Cerebellar nuclear complex (tissue), 1 donor: ENCODE measurements around the gene NPTX1.
"Not testable (repeated sequence)": the region's sequence is repeated elsewhere in the genome, so short reads cannot be mapped to it uniquely, and the experiment has no call there.

Experiments used
- DNase-seq, 2 experiments: peaks; one replicate each; lab custom pipeline; 2025; lab: John Stamatoyannopoulos, UW

The NPTX1 gene, protein sequence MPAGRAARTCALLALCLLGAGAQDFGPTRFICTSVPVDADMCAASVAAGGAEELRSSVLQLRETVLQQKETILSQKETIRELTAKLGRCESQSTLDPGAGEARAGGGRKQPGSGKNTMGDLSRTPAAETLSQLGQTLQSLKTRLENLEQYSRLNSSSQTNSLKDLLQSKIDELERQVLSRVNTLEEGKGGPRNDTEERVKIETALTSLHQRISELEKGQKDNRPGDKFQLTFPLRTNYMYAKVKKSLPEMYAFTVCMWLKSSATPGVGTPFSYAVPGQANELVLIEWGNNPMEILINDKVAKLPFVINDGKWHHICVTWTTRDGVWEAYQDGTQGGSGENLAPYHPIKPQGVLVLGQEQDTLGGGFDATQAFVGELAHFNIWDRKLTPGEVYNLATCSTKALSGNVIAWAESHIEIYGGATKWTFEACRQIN

DNA sequence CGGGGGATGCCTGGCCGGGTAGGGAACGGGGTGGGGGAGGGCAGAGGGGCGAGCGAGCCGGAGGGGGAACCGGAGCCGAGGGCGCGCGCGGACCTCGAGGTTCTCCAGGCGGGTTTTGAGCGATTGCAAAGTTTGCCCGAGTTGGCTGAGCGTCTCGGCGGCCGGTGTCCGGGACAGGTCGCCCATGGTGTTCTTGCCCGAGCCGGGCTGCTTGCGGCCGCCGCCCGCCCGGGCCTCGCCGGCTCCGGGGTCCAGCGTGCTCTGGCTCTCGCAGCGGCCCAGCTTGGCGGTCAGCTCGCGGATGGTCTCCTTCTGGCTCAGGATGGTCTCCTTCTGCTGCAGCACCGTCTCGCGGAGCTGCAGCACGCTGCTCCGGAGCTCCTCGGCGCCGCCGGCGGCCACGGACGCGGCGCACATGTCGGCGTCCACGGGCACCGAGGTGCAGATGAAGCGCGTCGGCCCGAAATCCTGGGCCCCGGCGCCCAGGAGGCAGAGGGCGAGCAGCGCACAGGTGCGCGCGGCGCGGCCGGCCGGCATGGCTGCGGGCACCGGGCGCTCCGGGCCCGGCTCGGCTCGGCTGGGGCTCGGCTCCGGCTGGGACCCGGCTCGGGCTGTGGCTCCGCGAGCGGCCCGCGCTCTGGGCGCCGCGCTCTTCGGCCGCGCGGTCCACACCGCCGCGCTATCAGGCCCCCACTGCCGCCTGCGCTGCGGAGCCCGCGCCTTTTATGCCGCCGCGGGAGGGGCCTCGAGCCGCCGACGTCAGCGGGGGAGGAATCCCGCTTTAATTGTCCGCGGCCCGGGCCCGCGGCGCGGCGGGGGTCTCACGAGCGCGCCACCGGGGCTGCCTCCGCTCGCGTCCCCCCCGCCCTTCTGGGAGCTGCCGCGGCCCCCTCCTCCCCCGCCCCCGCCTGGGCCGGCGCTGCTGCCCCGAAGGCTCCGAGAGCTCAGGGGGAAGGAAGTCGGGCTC is at the start of gene NPTX1:
Gene NPTX1 (minus strand): TSS at position 698 of the 967 bp plus-strand sequence. CDS start 161 bp downstream, at position 537.
- DNase-seq = peak in 1 of 2 experiments; percentile 41

DNA sequence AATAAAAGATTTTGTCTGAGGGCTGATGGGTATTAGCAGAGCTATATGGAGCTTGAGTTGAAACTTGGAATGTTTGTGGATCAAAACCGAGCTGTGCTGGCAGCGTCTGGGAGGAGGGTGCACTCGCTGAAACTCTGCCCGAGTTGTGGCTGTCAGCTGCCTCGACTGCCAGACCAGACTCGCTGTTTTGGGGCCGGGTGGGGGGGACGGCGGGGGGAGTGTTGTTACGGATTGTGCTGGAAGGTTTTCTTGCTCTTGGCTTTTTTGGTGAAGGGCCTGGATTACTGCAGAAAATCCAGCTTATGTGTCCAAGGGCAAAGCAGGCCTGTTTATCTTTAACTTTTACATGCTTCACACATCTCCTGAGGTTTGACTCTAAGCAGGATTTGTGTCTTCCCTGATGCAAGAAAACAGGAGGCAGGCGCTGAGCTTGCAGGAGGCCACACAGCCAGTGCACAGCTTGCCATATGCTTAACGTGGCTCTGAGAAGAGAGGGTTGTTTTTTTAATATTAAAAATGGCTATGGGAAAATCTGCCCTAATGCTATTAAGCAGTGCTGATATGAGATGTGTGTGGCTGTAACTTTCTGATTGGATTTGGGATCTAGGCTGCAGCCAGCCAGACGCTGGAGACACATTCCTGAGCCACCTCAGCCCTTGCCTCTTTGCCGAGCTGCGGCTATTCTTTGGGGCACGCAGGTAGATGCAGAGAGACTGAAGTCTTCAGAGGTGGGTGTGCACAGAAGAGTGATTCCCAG is 47.7 kb upstream of the NPTX1 start:
- DNase-seq = no peak

- no peak for DNase-seq
These were observed 46.8 kb upstream of the NPTX1 start for GRCh38 chr17:80523054-80523744.

GRCh38 chr17:80520810-80521455 is 44.5 kb upstream of the NPTX1 start:
- DNase-seq = no peak

DNA sequence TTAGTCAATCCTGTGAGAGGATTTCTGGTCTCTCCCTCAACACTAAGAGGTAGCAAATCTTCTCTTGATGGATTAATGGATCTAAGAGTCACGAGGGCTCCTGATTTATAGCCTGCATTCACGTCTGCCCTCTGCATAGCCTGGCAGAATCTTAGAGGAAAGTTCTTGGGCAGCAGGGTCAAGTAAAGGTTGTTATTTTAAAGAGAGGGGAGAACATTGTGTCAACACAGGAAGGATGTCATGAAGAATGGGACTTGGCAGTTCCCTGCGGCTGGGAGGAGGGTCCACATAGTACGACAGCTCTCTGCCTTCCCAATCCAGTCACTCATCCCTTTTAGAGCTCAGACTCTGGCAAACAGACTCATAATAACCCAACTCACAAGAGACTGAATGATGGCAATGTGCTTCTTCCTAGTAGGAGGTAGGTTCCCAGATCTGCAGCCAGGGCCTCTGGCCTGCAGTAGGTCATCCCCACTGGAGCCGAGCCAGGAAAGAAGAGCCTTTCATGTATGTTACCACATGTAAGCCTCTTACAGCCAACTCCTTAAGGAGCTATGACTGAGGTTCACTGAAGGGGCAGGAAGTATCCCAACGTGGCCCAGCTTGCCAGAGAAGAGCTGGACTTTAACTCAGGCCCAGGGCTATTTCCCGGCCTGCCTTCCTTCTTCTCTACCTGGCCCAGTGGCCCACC is 42.8 kb upstream of the NPTX1 start:
- DNase-seq = no peak

GRCh38 chr17:80518392-80518791 is 42.0 kb upstream of the NPTX1 start:
- DNase-seq = no peak

DNA sequence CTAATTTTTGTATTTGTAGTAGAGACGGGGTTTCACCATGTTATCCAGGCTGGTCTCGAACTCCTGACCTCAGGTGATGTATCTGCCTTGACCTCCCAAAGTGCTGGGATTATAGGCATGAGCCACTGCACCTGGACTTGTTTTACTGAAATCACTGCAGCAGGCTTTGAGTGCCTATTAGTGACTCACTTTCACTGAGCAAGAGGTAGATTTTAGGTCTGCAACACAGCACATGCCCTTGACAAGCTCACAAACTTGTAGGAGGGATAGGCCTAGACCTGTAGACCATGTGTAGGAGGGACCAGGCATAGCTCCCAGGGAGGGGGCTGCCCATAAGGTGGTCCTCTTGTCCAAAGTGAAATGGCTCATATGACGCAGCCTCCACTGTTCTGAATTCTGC is 41.2 kb upstream of the NPTX1 start:
- no peak for DNase-seq

DNA sequence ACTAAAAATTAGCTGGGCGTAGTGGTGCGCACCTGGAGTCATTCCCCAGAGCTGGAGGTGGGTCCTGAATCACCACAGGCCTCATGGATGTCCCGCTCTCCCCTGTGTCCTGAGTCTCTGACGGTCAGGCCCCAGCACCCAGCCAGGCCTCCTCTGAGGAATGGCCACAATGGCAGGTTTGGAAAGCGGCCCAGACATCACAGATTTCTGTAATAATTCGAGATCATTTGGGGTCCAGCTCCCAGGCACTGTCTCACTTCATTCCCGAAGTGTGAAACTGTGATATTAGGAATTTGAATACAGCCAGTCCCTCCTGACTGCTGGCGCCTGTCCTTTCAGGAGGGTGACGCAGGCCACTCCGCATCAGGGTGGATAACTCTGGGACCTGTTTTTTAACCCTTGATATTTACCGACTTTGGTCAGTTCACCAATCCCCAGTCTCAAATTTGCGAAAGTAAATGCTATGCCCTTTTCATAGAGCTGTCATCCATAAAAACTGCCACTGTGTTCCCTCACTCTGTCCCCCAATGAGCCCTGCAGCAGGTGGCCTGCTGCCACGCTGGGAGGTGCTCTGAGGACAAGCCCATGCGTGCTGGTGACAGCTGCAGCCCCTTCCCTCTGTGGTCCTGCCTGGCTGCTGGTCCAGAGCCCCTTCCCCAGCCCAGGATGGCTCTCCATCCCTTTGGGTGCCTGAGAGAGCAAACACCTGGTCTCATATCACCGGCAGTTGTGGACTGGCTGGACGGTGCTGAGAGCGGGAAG is 39.9 kb upstream of the NPTX1 start:
- no peak for DNase-seq

DNA sequence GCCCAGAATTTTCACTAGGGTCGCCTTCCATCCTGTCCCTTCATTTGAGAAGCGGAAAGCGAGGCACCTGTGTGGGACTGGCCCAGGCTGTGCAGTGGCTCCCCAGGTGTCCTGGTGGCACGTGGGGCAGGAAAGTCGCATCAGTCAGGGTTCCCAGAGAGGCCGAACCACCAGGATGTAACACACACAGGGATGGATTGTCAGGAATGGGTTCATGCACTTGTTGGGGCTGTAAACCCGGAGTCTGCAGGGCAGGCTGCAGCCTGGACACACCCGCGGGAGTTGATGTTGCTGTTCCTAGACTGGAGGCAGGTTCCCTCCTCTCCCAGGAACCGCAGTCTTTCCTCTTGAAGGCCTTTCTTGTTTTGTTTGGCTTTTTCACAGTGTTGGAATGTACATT is 37.5 kb upstream of the NPTX1 start:
- no peak for DNase-seq

DNA sequence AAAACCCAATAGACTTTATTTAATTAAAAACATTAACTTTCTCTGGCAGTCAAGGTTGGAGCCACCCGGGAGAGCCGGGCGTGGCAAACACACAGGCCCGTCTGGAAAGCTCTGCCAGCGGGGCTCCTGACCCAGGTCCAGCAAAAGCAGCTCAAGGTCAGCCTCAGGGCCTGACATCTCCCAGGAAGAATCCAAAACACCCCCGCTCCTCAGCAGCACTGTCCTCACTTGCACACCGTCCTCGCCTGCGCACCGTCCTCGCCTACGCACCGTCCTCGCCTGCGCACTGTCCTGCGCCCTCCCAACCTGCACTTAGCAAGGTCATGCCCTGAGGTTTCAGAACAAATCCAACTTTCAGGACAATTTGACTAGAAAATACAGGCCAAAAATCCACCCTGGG is 36.8 kb upstream of the NPTX1 start:
- no peak for DNase-seq

DNA sequence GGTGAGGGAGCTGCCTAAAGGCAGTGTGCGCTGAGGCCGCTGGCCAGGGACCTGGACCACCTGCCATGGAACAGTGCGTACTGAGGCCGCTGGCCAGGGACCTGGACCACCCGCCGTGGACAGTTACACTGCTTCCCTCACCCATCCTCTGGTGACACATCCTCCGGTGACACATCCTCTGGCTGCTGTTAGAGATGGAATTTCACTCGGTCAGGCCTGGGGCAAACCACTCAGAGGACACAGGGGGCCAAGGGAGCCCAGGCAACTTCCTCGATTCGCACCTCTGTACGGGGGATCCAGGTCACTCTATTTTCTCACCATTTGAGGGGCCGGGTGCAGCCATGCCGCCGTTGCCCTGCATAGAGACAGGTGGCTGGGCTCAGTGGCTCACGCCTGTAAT is 35.8 kb upstream of the NPTX1 start:
- DNase-seq = no peak

- no peak for DNase-seq
These were observed 35.1 kb upstream of the NPTX1 start for GRCh38 chr17:80511222-80512180.

GRCh38 chr17:80510772-80511171 is 34.4 kb upstream of the NPTX1 start:
- no peak for DNase-seq

DNA sequence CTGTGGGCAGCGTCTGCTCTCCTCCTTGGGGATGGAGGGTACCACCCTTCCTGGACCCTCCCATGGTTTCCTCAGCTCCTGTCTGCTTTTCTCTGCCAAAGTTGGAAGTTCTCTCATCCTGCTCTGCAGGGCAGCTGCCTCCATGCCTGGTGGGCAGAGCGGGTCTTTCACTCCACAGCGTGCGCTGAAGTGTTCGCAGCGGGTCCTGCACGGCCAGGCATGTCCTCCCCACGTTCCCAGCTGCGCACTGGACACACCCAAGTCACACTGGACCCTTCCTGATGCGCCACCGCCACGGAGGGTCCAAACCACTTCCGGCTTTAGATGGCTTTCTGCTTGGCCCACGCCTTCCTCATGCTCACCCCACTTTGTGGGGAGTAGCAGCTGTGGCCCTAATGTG is 33.7 kb upstream of the NPTX1 start:
- no peak for DNase-seq

- DNase-seq = no peak
These were observed 32.9 kb upstream of the NPTX1 start for GRCh38 chr17:80509311-80509710.

DNA sequence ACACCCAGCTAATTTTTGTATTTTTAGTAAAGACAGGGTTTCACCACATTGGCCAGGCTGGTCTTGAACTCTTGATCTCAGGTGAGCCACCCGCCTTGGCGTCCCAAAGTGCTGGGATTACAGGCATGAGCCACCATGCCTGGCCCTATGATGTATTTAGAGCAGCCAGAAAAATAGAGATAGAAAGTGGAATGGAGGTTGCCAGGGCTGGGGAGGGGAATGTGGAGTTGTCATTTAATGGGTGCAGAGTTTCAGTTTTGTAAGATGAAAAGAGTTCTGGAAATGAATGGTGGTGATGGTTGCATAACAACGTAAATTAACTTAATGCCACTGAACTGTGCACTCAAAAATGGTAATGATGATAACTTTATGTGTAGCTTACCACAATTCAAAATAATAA is 31.6 kb upstream of the NPTX1 start:
- DNase-seq = no peak

DNA sequence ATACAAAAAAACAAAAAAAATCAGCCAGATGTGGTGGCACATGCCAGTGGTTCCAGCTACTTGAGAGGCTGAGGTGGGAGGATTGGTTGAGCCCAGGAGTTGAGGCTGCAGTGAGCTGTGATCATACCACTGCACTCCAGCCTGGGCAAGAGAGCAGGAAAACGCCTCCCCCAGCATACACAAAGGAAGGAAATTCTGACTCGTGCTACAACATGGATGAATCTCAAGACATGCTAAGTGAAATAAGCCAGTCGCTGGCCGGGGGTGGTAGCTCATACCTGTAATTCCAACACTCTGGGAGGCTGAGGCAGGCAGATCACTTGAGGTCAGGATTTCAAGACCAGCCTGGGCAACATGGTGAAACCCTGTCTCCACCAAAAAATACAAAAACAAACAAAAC is 30.8 kb upstream of the NPTX1 start:
- not testable (repeated sequence) for DNase-seq

GRCh38 chr17:80504686-80505413 is 28.4 kb upstream of the NPTX1 start:
- no peak for DNase-seq
